Measurements from ENCODE around the gene NOL4L.

DNA sequence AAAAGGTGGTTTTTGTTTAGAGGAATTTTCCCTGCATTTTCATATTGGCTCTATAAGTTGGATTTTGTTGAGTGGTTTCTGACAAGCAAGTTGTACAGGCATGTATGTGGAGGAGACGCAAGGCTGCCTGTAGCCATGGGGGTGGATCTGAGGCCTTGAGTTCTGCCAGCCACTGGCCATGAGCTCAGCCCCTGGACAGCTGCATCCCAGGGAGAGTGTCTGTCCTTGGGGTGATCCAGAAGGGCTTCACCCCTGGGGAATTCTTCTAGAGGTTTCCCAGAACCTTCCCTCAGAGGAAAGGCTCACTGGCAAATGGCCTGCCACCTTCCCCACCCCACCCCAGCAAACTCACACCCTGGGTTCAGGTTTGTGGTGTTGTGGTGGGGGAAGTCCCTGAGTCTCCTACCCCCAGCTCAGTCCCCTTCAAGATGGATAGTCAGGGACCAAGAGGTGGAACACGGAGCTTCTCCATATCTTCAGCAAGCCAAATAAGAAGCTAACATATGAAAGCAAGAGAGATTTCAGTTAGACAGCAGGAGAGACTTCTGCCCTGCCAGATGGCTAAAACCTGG, 11.6 kb upstream of the NOL4L start:
- TF ChIP-seq, protein P1, sequence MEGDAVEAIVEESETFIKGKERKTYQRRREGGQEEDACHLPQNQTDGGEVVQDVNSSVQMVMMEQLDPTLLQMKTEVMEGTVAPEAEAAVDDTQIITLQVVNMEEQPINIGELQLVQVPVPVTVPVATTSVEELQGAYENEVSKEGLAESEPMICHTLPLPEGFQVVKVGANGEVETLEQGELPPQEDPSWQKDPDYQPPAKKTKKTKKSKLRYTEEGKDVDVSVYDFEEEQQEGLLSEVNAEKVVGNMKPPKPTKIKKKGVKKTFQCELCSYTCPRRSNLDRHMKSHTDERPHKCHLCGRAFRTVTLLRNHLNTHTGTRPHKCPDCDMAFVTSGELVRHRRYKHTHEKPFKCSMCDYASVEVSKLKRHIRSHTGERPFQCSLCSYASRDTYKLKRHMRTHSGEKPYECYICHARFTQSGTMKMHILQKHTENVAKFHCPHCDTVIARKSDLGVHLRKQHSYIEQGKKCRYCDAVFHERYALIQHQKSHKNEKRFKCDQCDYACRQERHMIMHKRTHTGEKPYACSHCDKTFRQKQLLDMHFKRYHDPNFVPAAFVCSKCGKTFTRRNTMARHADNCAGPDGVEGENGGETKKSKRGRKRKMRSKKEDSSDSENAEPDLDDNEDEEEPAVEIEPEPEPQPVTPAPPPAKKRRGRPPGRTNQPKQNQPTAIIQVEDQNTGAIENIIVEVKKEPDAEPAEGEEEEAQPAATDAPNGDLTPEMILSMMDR (conservative IDR thresholded peaks at IDR 0.05): no peak
- no peak for TF ChIP-seq EZH2 (IDR thresholded peaks at IDR 0.05; ENCODE audit: low read depth)
